HG03439 (cell line): ENCODE measurements around the gene CAMKMT.
"Not testable (repeated sequence)": the region's sequence is repeated elsewhere in the genome, so short reads cannot be mapped to it uniquely, and the experiment has no call there.

Experiments
- ATAC-seq: cut with Tn5 transposase; IDR thresholded peaks from one replicate; pipeline ENCODE4 v1.9.1; 2021; ENCODE audit warnings: mild to moderate bottlenecking, moderate library complexity; ENCODE audit not compliant: unreplicated experiment

CAMKMT gene

DNA sequence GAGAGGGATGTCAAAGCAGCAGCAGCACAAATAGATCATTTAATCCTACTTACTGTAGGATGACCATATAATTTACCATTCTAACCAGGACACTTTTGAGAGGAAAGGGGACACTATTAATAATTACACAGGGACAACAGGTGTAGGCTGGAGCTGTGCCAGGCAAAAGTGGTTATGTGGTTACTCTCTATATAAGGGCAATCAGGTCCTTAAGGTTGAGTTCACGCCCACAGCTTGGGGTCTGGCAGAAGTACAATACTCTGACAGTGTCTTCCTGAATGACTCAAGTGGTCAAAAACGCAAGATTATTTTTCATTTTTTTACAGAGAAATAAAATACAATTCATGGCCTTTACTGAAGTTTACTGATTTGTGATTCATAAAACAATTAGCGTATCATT, 3.2 kb upstream of the CAMKMT start:
- no peak for ATAC-seq

GRCh38 chr2:44360749-44361329, 908 bp upstream of the CAMKMT start:
- ATAC-seq: no peak

DNA sequence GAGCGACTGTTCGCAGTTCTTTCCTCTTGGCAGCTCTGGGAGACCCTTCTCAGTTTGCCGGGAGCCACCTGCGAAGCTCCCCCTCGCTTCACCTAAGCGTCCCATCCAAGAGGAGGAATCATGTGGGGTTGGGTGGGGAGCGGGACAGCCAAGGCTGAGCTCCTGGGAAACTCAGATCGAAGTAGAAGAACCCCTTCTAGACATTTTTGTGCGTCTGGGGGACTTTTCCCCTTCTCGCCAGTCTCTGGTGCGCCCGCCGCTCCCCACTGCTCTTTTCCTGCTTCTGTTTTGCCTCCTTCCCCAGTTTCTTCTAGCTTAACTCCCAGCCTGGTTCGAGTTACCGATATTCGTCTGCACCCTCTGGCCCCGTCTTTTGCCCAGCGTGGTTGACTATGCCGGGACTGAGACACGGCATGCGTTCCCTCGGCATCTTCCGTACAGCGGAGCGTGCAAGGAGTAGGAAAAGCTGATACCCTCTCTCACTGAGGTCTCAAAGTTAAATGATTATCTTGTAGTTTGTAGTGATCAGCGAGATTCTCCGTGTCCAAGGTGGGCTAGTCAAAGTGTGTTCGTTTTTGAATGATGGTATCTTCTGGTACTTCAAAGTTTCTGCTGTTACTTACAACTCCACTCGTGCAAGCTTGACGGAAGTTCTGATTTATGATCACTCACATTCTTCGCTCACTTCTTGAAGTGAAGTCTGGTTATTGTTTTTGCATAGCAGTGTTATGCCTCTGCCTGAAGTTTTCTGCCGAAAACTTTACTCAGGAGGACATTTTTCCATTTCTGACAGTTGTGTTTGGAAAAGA, 664 bp downstream of the CAMKMT start:
- peak; percentile 16 for ATAC-seq

DNA sequence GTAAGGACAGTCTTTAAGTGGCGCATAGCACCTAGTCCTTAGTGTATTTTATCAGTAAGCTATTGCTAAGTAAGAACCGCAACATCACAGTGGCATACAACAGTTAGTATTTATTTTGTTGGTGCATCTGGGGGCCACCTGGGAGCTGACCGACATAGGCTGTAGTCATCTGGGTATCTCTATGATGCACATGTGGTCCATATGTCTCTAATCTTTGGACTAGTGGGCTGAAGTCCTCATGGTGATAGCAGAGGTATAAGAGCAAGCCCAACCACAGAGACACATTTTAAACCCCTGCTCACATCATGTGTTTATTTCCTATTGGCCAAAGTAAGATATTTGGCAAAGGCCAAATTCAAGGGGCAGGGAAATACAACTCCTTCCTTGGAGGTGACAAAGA, 2.9 kb downstream of the CAMKMT start:
- ATAC-seq: no peak

GRCh38 chr2:44367591-44367990, 5.8 kb downstream of the CAMKMT start:
- ATAC-seq: no peak

DNA sequence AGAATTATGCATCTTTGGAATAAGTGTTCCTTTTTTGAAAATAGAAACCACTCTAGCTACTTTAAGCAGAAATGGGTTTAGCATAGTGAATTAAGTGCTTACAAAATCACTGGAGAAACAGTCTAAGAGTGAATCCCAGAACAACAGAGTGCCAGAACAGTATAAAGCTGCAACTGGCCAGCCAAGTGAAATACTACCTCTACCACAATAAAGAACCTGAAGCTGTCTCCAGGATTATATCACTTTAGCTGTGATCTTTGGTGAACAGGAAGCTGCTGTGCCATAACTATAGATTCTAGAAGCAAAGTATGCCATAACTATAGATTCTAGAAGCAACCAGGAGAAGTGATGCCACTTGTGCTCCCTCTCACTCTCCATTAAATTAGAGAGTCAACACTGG, 7.6 kb downstream of the CAMKMT start:
- no peak for ATAC-seq

- ATAC-seq: no peak
These were observed 9.7 kb downstream of the CAMKMT start for GRCh38 chr2:44371445-44371844.

GRCh38 chr2:44372246-44372645, 10.5 kb downstream of the CAMKMT start:
- ATAC-seq: no peak

DNA sequence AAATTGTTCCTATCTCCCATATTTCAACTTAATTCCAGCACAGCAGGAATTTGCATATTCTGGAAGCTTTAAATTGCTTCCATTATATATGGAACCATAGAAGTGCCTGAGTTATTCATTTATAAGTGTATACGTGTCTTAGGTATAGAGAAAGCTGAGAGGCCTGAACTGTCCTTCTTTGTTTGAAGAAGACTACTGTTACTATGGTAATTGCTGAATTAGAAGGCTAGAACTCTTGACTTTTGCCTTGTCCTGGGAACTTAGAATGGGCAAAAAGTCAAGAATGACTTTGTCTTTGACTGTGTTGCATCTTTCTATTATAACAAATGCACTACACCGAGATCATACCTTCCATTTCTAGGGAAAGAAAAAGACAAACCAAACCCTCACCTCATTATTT, 15.7 kb downstream of the CAMKMT start:
- ATAC-seq: no peak

DNA sequence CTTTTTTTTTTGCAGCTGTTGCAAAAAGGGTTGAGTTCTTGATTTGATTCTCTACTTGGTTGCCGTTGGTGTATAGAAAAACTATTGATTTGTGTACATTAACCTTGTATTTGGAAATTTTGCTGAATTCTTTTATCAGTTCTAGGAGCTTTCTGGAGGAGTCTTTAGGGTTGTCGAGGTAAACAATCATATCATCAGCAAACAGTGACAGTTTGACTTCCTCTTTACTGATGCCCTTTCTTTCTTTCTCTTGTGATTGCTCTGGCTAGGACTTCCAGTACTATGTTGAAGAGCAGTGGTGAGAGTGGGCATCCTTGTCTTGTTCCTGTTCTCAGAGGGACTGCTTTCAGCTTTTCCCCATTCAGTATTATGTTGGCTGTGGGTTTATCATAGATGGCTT, 23.5 kb downstream of the CAMKMT start:
- ATAC-seq: not testable (repeated sequence)

DNA sequence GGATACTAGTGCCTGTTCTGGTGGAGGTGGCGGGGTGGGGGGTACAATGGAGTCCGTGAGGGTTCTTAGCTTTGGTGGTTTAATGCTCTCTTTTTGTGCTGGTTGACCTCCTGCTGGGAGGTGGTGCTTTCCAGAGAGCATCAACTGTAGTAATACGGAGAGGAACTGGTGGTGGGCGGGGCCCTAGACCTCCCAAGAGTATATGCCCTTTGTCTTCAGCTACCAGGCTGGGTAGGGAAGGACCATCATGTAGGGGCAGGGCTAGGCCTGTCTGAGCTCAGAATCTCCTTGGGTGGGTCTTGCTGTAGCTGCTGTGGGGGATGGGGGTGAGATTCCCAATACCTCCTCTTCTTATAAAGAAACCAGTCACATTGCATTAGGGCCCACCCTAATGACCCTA, 27.1 kb downstream of the CAMKMT start:
- ATAC-seq: no peak

DNA sequence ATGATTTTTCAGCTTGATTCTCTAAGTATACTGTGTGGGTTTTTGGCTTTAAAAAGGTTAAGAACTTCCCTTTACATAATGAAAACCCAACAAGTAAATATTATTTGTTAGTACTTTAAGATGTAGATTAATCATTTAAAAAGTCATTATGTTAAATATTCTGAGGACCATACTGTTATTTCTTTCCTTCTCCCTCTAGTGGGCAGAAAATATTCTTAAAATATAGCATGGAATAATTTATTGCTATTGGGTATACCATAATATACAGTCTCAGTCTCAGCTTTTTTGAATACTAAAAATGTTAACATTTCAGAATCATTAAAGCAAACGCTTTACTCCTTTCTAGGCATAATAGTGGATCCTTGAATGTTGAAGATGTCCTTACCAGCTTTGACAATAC, 28.1 kb downstream of the CAMKMT start:
- ATAC-seq: no peak

GRCh38 chr2:44392338-44392943, 30.7 kb downstream of the CAMKMT start:
- no peak for ATAC-seq

GRCh38 chr2:44397447-44398175, 35.9 kb downstream of the CAMKMT start:
- ATAC-seq: no peak

DNA sequence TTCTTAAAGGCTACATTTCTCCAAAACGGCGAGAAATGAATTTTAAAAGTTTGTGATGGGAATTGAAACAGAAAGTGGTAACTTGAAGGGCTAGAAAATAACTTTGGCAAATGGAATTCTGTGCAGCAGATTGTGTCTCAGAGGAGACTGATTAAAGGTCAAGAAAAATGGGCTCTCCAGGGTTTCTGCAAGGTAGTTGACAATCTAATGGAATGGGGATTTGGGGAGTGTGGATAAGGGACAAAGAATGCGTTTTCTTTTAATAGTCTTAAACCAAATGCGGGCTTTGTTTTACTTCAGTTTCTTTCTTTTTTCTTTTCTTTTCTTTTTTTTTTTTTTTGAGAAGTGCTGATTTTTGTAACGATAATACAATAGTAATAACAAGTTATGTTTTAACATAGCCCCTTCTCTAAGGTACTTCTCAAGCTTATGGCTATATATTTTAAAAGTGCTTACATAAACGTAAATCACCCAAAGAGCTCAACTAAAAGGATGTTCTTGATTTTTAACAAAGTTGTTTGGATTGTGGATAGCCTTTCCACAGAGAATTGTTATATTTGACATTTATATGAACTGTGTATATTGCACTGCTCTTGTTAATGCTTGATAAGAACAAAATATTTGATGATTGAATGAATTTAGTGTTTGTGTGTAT, 36.6 kb downstream of the CAMKMT start:
- no peak for ATAC-seq

DNA sequence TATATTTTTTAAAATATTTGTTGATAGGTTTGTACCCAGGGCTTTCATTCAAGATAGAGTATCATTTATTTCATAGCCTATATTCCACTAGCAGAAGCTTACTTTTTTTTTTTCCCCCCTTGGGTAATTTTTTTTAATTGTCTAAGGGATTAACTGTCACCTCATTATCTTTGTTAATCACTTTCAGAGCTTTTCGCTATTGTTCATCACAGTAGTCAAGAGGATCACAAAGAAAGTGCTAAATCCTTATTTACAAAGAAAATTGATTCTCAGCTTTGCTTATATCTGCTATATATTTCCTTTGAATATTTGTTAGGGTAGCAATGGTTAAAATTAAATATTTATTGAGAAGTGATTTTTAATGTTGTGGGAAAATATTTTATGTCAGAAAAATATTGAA, 59.0 kb downstream of the CAMKMT start:
- ATAC-seq: no peak

GRCh38 chr2:44424211-44424610, 62.5 kb downstream of the CAMKMT start:
- no peak for ATAC-seq

- ATAC-seq: no peak
These were observed 67.3 kb downstream of the CAMKMT start for GRCh38 chr2:44429034-44429433.

- ATAC-seq: no peak
These were observed 68.6 kb downstream of the CAMKMT start for GRCh38 chr2:44430342-44430741.

GRCh38 chr2:44433895-44434294, 72.1 kb downstream of the CAMKMT start:
- no peak for ATAC-seq

- ATAC-seq: no peak
These were observed 79.5 kb downstream of the CAMKMT start for GRCh38 chr2:44441200-44441599.
